B cell (primary cell): ENCODE results near the gene ZNF75A. TPM values are rescaled to one million over a fixed set of nuclear protein-coding genes. Genes with fewer than 3 reads are reported as not detected.
A peak's percentile ranks its signal among the peaks of the same experiment; 100 is the strongest.

Experiments used
- ATAC-seq: fragments of 200-7000 bp; cut with Tn5 transposase; one replicate; pipeline ENCODE4 v1.10.0; 2021; ENCODE audit warnings: low read depth, mild to moderate bottlenecking, moderate number of reproducible peaks, moderate library complexity
- CTCF ChIA-PET: fragments of 350-600 bp; sonication (Branson Sonifier 250); formaldehyde crosslinking; loops from one replicate; lab custom pipeline; 2021; ENCODE audit warnings: antibody characterized with exemption, inconsistent platforms; lab: Charles Lee
- POLR2A ChIA-PET: fragments of 350-600 bp; sonication (Branson Sonifier 250); formaldehyde crosslinking; loops from one replicate; lab custom pipeline; 2021; ENCODE audit warnings: antibody characterized with exemption; lab: Charles Lee
- DNase-seq: peaks from one replicate; pipeline ENCODE4 v3.0.0; 2013
- H2AFZ ChIP-seq: 2 replicates; pipeline ENCODE4 v1.6.1; 2012; ENCODE audit warnings: mild to moderate bottlenecking, low read depth, low read length; ENCODE audit not compliant: insufficient read depth, poor library complexity, severe bottlenecking
- H3K27ac ChIP-seq, 2 donors: 1 replicate in 1 of 2; 2 replicates in 1 of 2; pipeline ENCODE4 v1.5.1; 2012 to 2013; ENCODE audit warnings: low read length in 2 of 2, mild to moderate bottlenecking in 2 of 2, moderate library complexity in 1 of 2
- H3K27me3 ChIP-seq, 4 experiments: fragments of 200-600 bp in 1 of 4; sonication (generic) in 1 of 4; replicated peaks in 1 of 4; 1 replicate in 2 of 4; 2 replicates in 2 of 4; pipeline versions ENCODE4 v1.6.1 to v1.7.0; 2013 to 2016; ENCODE audit warnings: low read length in 3 of 4, mild to moderate bottlenecking in 2 of 4, mixed read lengths in 1 of 4, moderate library complexity in 1 of 4; ENCODE audit not compliant: insufficient read depth in 4 of 4, control insufficient read depth in 3 of 4; ENCODE audit errors: control extremely low read depth in 1 of 4
- H3K36me3 ChIP-seq, 2 experiments: replicated peaks in 1 of 2; 1 replicate in 1 of 2; 2 replicates in 1 of 2; pipeline versions ENCODE4 v1.6.1 to v1.7.1; 2013; ENCODE audit warnings: low read length in 1 of 2; ENCODE audit not compliant: insufficient read depth in 2 of 2, control insufficient read depth in 1 of 2; ENCODE audit errors: control extremely low read depth in 1 of 2, extremely low read depth in 1 of 2
- H3K4me1 ChIP-seq, 2 donors: fragments of 200-600 bp in 1 of 2; sonication (generic) in 1 of 2; 1 replicate in 1 of 2; 2 replicates in 1 of 2; pipeline versions ENCODE4 v1.5.1 to v1.6.1; 2013 to 2017; ENCODE audit warnings: low read length in 2 of 2; ENCODE audit not compliant: control insufficient read depth in 2 of 2, insufficient read depth in 2 of 2
- H3K4me2 ChIP-seq: replicated peaks from 2 replicates; pipeline ENCODE3; 2012; ENCODE audit warnings: mild to moderate bottlenecking, low read depth, low read length; ENCODE audit not compliant: poor library complexity, severe bottlenecking
- H3K4me3 ChIP-seq, 5 experiments: fragments of 200-600 bp in 1 of 5; sonication (generic) in 1 of 5; 1 replicate in 3 of 5; 2 replicates in 2 of 5; pipeline versions ENCODE4 v1.5.1 to v1.7.0; 2011 to 2016; ENCODE audit warnings: low read length in 4 of 5, mild to moderate bottlenecking in 4 of 5, low read depth in 2 of 5, control low read depth in 1 of 5, moderate library complexity in 1 of 5; ENCODE audit not compliant: insufficient read depth in 1 of 5; ENCODE audit errors: control extremely low read depth in 1 of 5, extremely low read depth in 1 of 5
- H3K79me2 ChIP-seq: fragments of 200-600 bp; sonication (generic); one replicate; pipeline ENCODE4 v1.6.0; 2016; ENCODE audit warnings: low read length; ENCODE audit not compliant: control insufficient read depth, insufficient read depth
- H3K9ac ChIP-seq: fragments of 200-600 bp; sonication (generic); 2 replicates; pipeline ENCODE4 v1.6.1; 2017; ENCODE audit warnings: mild to moderate bottlenecking, low read length, moderate library complexity
- H3K9me3 ChIP-seq, 3 donors: one replicate each; pipeline versions ENCODE4 v1.6.1 to v1.7.1; 2013; ENCODE audit warnings: low read length in 2 of 3; ENCODE audit not compliant: control insufficient read depth in 2 of 3, insufficient read depth in 1 of 3; ENCODE audit errors: control extremely low read depth in 1 of 3
- H4K20me1 ChIP-seq: 2 replicates; pipeline ENCODE4 v1.6.0; 2012; ENCODE audit warnings: mild to moderate bottlenecking, low read length; ENCODE audit not compliant: insufficient read depth, control insufficient read depth, poor library complexity, severe bottlenecking
- H3K27ac Mint-ChIP-seq: one replicate; pipeline ENCODE4 v1.8.0; 2021; ENCODE audit warnings: mixed read lengths
- H3K27me3 Mint-ChIP-seq: one replicate; pipeline ENCODE4 v1.8.0; 2021; ENCODE audit warnings: mixed read lengths
- H3K4me1 Mint-ChIP-seq: one replicate; pipeline ENCODE4 v1.8.0; 2021; ENCODE audit warnings: mixed read lengths
- H3K4me3 Mint-ChIP-seq: one replicate; pipeline ENCODE4 v1.8.0; 2021; ENCODE audit warnings: mixed read lengths
- H3K9me3 Mint-ChIP-seq: one replicate; pipeline ENCODE4 v1.8.0; 2022; ENCODE audit warnings: mixed read lengths; ENCODE audit not compliant: insufficient read depth
- CTCF ChIP-seq: fragments of 200-600 bp; IDR thresholded peaks from one replicate; pipeline ENCODE4 v1.8.0; 2022; ENCODE audit warnings: antibody characterized with exemption, mild to moderate bottlenecking
- EZH2 ChIP-seq: IDR thresholded peaks from 2 replicates; pipeline ENCODE4 v1.6.1; 2012; ENCODE audit warnings: borderline replicate concordance, low read depth, mild to moderate bottlenecking, moderate library complexity, low read length; ENCODE audit not compliant: insufficient read depth, poor library complexity, severe bottlenecking
- WGBS: methylation state at CpG from one replicate; pipeline ENCODE4 v1.1.5; 2013; ENCODE audit warnings: missing lambda C conversion rate; ENCODE audit not compliant: insufficient coverage; 5-methylcytosine and 5-hydroxymethylcytosine counted together
- intact Hi-C: fragments of 100-400 bp; cut with micrococcal nuclease; formaldehyde crosslinking; loops from one replicate; pipeline ENCODE4 v1.10.0; 2022
- polyA plus RNA-seq: library from polyadenylated mRNA; depleted of rRNA; stranded (reverse); fragments of >200 nt; gene quantifications from 2 replicates; pipeline ENCODE4 v1.2.3, GENCODE V29; 2012
- total RNA-seq, 2 donors: library from RNA; stranded (reverse); fragments of 120-200 nt in 1 of 2; gene quantifications; 1 replicate in 1 of 2; 2 replicates in 1 of 2; pipeline versions ENCODE4 v1.2.3 to v1.2.4, GENCODE V29; 2013 to 2022

Gene ZNF75A
- total and polyA plus RNA-seq, 2 donors (not counting 1 experiment from before 2014, with no cell fraction given): 31.4 to 111 TPM

GRCh38 chr16:3264137-3265036 is 40.9 kb upstream of the ZNF75A start:
- H3K27me3 Mint-ChIP-seq: no peaks in the 10 kb centered on the region
- H2AFZ ChIP-seq: peak overlapping the region; percentile 78
- POLR2A ChIA-PET: interaction anchor here (0.6 to 2.0 kb wide), 8 partner anchors 10 to 193 kb away, joined by 3 to 16 read pairs (median 5); partner anchors contain the start of genes ZNF174, ZNF263 and ZSCAN32
- peak overlapping the region; percentile 92 for H3K4me3 Mint-ChIP-seq
- H3K79me2 ChIP-seq: peaks cover 29% of the 10 kb centered on the region
- peak overlapping the region; percentile 95 for H3K27ac Mint-ChIP-seq
- TF ChIP-seq CTCF (peak; percentile 54), EZH2 (no peak)
- peaks cover 0 to 17% of the 10 kb centered on the region in 2 experiments for H3K36me3 ChIP-seq
- intact Hi-C loops: loop anchor here (1.0 to 10.0 kb wide), 7 partner anchors 19 to 1350 kb away; partner anchors contain the start of genes TIGD7, UBALD1, ZNF174 and ZNF200
- H3K4me3 ChIP-seq: peak overlapping the region; percentile 75 to 84 (median 78)
- H3K27me3 ChIP-seq: no peaks in the 10 kb centered on the region
- peaks cover 9 to 18% of the 10 kb centered on the region in 2 donors for H3K4me1 ChIP-seq
- WGBS: 0% methylated on average over 75 of the region's 77 CpGs
- peak overlapping the region; percentile 85 to 86 for H3K27ac ChIP-seq
- CTCF ChIA-PET: interaction anchor here (0.6 to 3.5 kb wide), 4 partner anchors 19 to 193 kb away, joined by 3 to 17 read pairs (median 3); partner anchors contain the start of gene ZNF263
- peak; percentile 86 for ATAC-seq
- peaks cover 2 to 10% (median 2%) of the 10 kb centered on the region in 3 donors for H3K9me3 ChIP-seq
- H3K4me1 Mint-ChIP-seq: peaks cover 28% of the 10 kb centered on the region
- H3K9me3 Mint-ChIP-seq: no peaks in the 10 kb centered on the region
- H3K9ac ChIP-seq: peak overlapping the region; percentile 84
- H4K20me1 ChIP-seq: peaks cover 11% of the 10 kb centered on the region
- peak overlapping the region; percentile 73 for H3K4me2 ChIP-seq
- peak; percentile 97 for DNase-seq
